A549 (cell line): ENCODE results near the gene MRPS18A. TPM values are rescaled to one million over a fixed set of nuclear protein-coding genes. Genes with fewer than 3 reads are reported as not detected.

Source experiments
- ATAC-seq, 2 experiments: fragments of 200-7000 bp in 1 of 2; fragments of >200 bp in 1 of 2; cut with Nextera tagmentation in 1 of 2; cut with Tn5 transposase in 1 of 2; 3 replicates each; pipeline versions ENCODE4 v1.8.0 to v1.9.1; 2018 to 2020; ENCODE audit warnings: mild to moderate bottlenecking in 1 of 2, moderate library complexity in 1 of 2
- CTCF ChIA-PET: fragments of 300-600 bp; sonication (Branson Sonifier 250); formaldehyde crosslinking; extraction: SDS; loops from one replicate; lab custom pipeline; 2021; ENCODE audit warnings: antibody characterized with exemption, inconsistent platforms; lab: Yijun Ruan, JAX
- POLR2A ChIA-PET: fragments of 350-600 bp; formaldehyde crosslinking; extraction: SDS; loops from one replicate; lab custom pipeline; 2021; ENCODE audit warnings: antibody characterized with exemption, inconsistent platforms; lab: Yijun Ruan, JAX
- DNase-seq, 2 experiments: peaks; one replicate each; pipeline versions ENCODE4 v3.0.0 to v3.0.0-alpha.2; 2011 to 2016; ENCODE audit warnings: low read depth in 1 of 2, low spot score in 1 of 2
- FAIRE-seq: peaks from 2 replicates; lab custom pipeline; 2011; peaks lifted over from hg19 to GRCh38; lab: Jason Lieb, UNC
- H3K27ac ChIP-seq, 2 experiments: fragments of >200 bp; sonication (Bioruptor Twin); formaldehyde crosslinking; 3 replicates each; pipeline ENCODE4 v1.5.1; 2016 to 2017
- H3K4me1 ChIP-seq: fragments of >200 bp; sonication (Bioruptor Twin); formaldehyde crosslinking; 3 replicates; pipeline ENCODE4 v1.6.1; 2016
- H3K4me2 ChIP-seq: fragments of >200 bp; sonication (Bioruptor Twin); formaldehyde crosslinking; 3 replicates; pipeline ENCODE4 v1.6.1; 2016
- H3K4me3 ChIP-seq: fragments of >200 bp; sonication (Bioruptor Twin); formaldehyde crosslinking; 3 replicates; pipeline ENCODE4 v1.5.1; 2016
- H3K9me3 ChIP-seq: fragments of >200 bp; sonication (Bioruptor Twin); formaldehyde crosslinking; 3 replicates; pipeline ENCODE4 v1.6.1; 2016
- ATOH8 ChIP-seq: fragments of 250-450 bp; sonication (Bioruptor Pico); IDR thresholded peaks from 2 replicates; pipeline ENCODE4 v1.5.0; 2020; ENCODE audit warnings: low read depth, mild to moderate bottlenecking, moderate library complexity
- BCL3 ChIP-seq: fragments of >200 bp; sonication (Bioruptor Twin); formaldehyde crosslinking; IDR thresholded peaks from 3 replicates; pipeline ENCODE4 v1.6.1; 2016
- CHD2 ChIP-seq: fragments of 150-350 bp; IDR thresholded peaks from 2 replicates; pipeline ENCODE4 v1.6.1; 2014; ENCODE audit warnings: low read length; ENCODE audit not compliant: partially characterized antibody
- CHD4 ChIP-seq: fragments of 200-600 bp; sonication (generic); IDR thresholded peaks from 2 replicates; pipeline ENCODE4 v1.6.1; 2016; ENCODE audit warnings: antibody characterized with exemption, mild to moderate bottlenecking, borderline replicate concordance
- EHF ChIP-seq: fragments of 250-450 bp; sonication (Bioruptor Pico); IDR thresholded peaks from 2 replicates; pipeline ENCODE4 v1.5.0; 2020; ENCODE audit warnings: mild to moderate bottlenecking
- EHMT2 ChIP-seq: fragments of 200-600 bp; sonication (generic); IDR thresholded peaks from 2 replicates; pipeline ENCODE4 v1.6.1; 2016; ENCODE audit warnings: antibody characterized with exemption, low read depth, mild to moderate bottlenecking, moderate library complexity
- GATA3 ChIP-seq: IDR thresholded peaks from 2 replicates; pipeline ENCODE4 v1.6.1; 2012; ENCODE audit warnings: borderline replicate concordance
- HEYL ChIP-seq: fragments of 250-450 bp; sonication (Bioruptor Pico); IDR thresholded peaks from 2 replicates; pipeline ENCODE4 v1.8.0; 2021; ENCODE audit warnings: mild to moderate bottlenecking, moderate library complexity
- HMGXB4 ChIP-seq: fragments of 250-450 bp; sonication (Bioruptor Pico); IDR thresholded peaks from 2 replicates; pipeline ENCODE4 v1.5.0; 2021; ENCODE audit warnings: mild to moderate bottlenecking, moderate library complexity, borderline replicate concordance
- HOXB13 ChIP-seq: fragments of 250-450 bp; sonication (Bioruptor Pico); IDR thresholded peaks from 2 replicates; pipeline ENCODE4 v1.5.0; 2020; ENCODE audit warnings: low read depth, mild to moderate bottlenecking, moderate library complexity
- JUN ChIP-seq, 2 experiments: fragments of >200 bp; sonication (Bioruptor Twin); formaldehyde crosslinking; IDR thresholded peaks; 2 replicates in 1 of 2; 3 replicates in 1 of 2; pipeline ENCODE4 v1.6.1; 2016 to 2017
- JUNB ChIP-seq: fragments of >200 bp; sonication (Bioruptor Twin); formaldehyde crosslinking; IDR thresholded peaks from 2 replicates; pipeline ENCODE4 v1.6.1; 2016
- KDM5A ChIP-seq: fragments of 200-600 bp; sonication (generic); IDR thresholded peaks from 2 replicates; pipeline ENCODE4 v1.6.1; 2016; ENCODE audit warnings: antibody characterized with exemption, mild to moderate bottlenecking
- MAFK ChIP-seq: fragments of 450-650 bp; IDR thresholded peaks from 2 replicates; pipeline ENCODE4 v1.6.1; 2014; ENCODE audit not compliant: partially characterized antibody
- MAX ChIP-seq: IDR thresholded peaks from 2 replicates; pipeline ENCODE4 v1.6.1; 2012
- MYC ChIP-seq: IDR thresholded peaks from 2 replicates; pipeline ENCODE4 v1.6.1; 2012; ENCODE audit warnings: mild to moderate bottlenecking, inconsistent platforms, low read length, improper control_type of control experiment, borderline replicate concordance
- NFE2L2 ChIP-seq: fragments of 150-350 bp; conservative IDR thresholded peaks from 2 replicates; pipeline ENCODE4 v1.6.1; 2014; ENCODE audit warnings: low read length
- PBX3 ChIP-seq: IDR thresholded peaks from 2 replicates; pipeline ENCODE4 v1.6.1; 2012
- RAD21 ChIP-seq, 2 experiments: fragments of >200 bp in 1 of 2; sonication (Bioruptor Twin) in 1 of 2; formaldehyde crosslinking in 1 of 2; IDR thresholded peaks in 1 of 2; conservative IDR thresholded peaks in 1 of 2; 2 replicates in 1 of 2; 3 replicates in 1 of 2; pipeline ENCODE4 v1.6.1; 2012 to 2018; ENCODE audit warnings: inconsistent platforms in 1 of 2
- RARB ChIP-seq: fragments of 250-450 bp; sonication (Bioruptor Pico); IDR thresholded peaks from 2 replicates; pipeline ENCODE4 v1.8.0; 2021; ENCODE audit warnings: mild to moderate bottlenecking, moderate library complexity
- ZFP36 ChIP-seq: fragments of 450-650 bp; IDR thresholded peaks from 2 replicates; pipeline ENCODE4 v1.6.1; 2014; ENCODE audit warnings: borderline replicate concordance; ENCODE audit not compliant: partially characterized antibody
- ZNF302 ChIP-seq: fragments of 250-450 bp; sonication (Bioruptor Pico); IDR thresholded peaks from 2 replicates; pipeline ENCODE4 v1.9.0; 2021; ENCODE audit warnings: inconsistent platforms, mild to moderate bottlenecking, moderate library complexity
- whole genome bisulfite sequencing: methylation state at CpG from one replicate; pipeline ENCODE4 v1.1.6; 2017; ENCODE audit errors: missing lambda C conversion rate; 5-methylcytosine and 5-hydroxymethylcytosine counted together
- polyA plus RNA-seq, 4 experiments: library from polyadenylated mRNA; depleted of rRNA in 3 of 4; stranded (reverse); fragments of >200 nt; fragmentation: RNase III in 1 of 4; extraction: RNeasy Plus Mini Kit Qiagen cat#74134 plus additional on column Dnase treatment in 1 of 4; gene quantifications; 2 replicates in 3 of 4; 3 replicates in 1 of 4; pipeline ENCODE4 v1.2.3, GENCODE V29; 2011 to 2017

MRPS18A gene
- polyA plus RNA-seq, 2 of the 4 experiments (the other 2 are of a cell fraction), result 38.0 to 44.2 TPM

GRCh38 chr6:43695967-43696291, 8.3 kb upstream of the MRPS18A start:
- Histone ChIP-seq H3K4me3 (no peak overlapping the region), H3K27ac (no peak overlapping the region), H3K4me1 (peaks cover 29% of the 10 kb centered on the region), H3K4me2 (no peak overlapping the region), H3K9me3 (no peaks in the 10 kb centered on the region)
- DNase-seq, result no peak
- ChIA-PET CTCF (interaction anchor here (1.2 to 1.3 kb wide), 2 partner anchors 62 to 73 kb away, joined by 3 to 4 read pairs; no protein-coding TSS in a partner anchor), POLR2A (no interaction called here)
- no peak for ATAC-seq
- no peak for FAIRE-seq
- TF ChIP-seq KDM5A (no peak), NFE2L2 (no peak), MAX (no peak), ZNF302 (CRISPR knock-in tag) (no peak), MYC (no peak), ATOH8 (no peak), ZFP36 (no peak), PBX3 (no peak), MAFK (no peak), BCL3 (no peak), RARB (no peak), GATA3 (no peak), CHD4 (no peak), JUNB (no peak), RAD21 (conservative IDR thresholded peaks at IDR 0.05 in 1 of 2, IDR thresholded peaks at IDR 0.05 in 1 of 2) (no peak), JUN (IDR thresholded peaks at IDR 0.05) (no peak)
- 82% methylated on average over 4 of the region's 4 CpGs for WGBS

- FAIRE-seq, result no peak
- Histone ChIP-seq H3K27ac (no peak overlapping the region), H3K4me3 (no peak overlapping the region), H3K9me3 (no peaks in the 10 kb centered on the region), H3K4me1 (peaks cover 24% of the 10 kb centered on the region), H3K4me2 (no peak overlapping the region)
- 71% methylated on average over 6 of the region's 9 CpGs for WGBS
- no peak for TF ChIP-seq NFE2L2
- CTCF ChIA-PET, result interaction anchor here (1.2 to 1.3 kb wide), 2 partner anchors 62 to 74 kb away, joined by 3 to 4 read pairs; no protein-coding TSS in a partner anchor
- POLR2A ChIA-PET, result no interaction called here
- no peak for DNase-seq
- ATAC-seq, result no peak
These were observed 7.8 kb upstream of the MRPS18A start for GRCh38 chr6:43695215-43695966.

GRCh38 chr6:43689421-43689820, 1.8 kb upstream of the MRPS18A start:
- ChIA-PET CTCF (interaction anchor here (1.0 to 1.2 kb wide), 3 partner anchors 10 to 36 kb away, joined by 3 read pairs; no protein-coding TSS in a partner anchor), POLR2A (no interaction called here)
- no peak for FAIRE-seq

More at GRCh38 chr6:43689421-43689820, 1.8 kb upstream of the MRPS18A start:
- WGBS, result 25% methylated on average over 2 of the region's 2 CpGs
- Histone ChIP-seq H3K4me2 (no peak overlapping the region), H3K9me3 (no peaks in the 10 kb centered on the region), H3K4me1 (peaks cover 11% of the 10 kb centered on the region; the same call in 2 of the 3 replicates), H3K4me3 (no peak overlapping the region)
- no peak for DNase-seq
- TF ChIP-seq EHMT2 (no peak), HMGXB4 (CRISPR knock-in tag) (no peak), ZNF302 (CRISPR knock-in tag) (no peak), BCL3 (no peak), HOXB13 (CRISPR knock-in tag) (no peak), HEYL (CRISPR knock-in tag) (no peak), CHD2 (no peak), CHD4 (no peak), EHF (CRISPR knock-in tag) (no peak), JUNB (no peak)
- TF ChIP-seq, all 56 proteins: peak for 0
- ATAC-seq, result no peak
- no peak overlapping the region for H3K27ac ChIP-seq
